Left lobe of liver (tissue), 2 donors: ENCODE data around the gene PRIMPOL. TPM values are rescaled to one million over a fixed set of nuclear protein-coding genes. Genes with fewer than 3 reads are reported as not detected.

Source experiments
- ATAC-seq: fragments of 200-7000 bp; cut with Tn5 transposase; one replicate; pipeline ENCODE4 v1.9.1; 2020; ENCODE audit warnings: mild to moderate bottlenecking, moderate library complexity
- DNase-seq: peaks from one replicate; pipeline ENCODE4 v3.0.0-alpha.2; 2020; ENCODE audit warnings: low spot score
- total RNA-seq: library from RNA; stranded (reverse); gene quantifications from one replicate; pipeline ENCODE4 v1.2.1, GENCODE V29; 2021
- donor health status: DM: no; HTN: no; CAD: no; lungs with moderate emphysema.
- donor health status: DM: no; HTN: yes; CAD: no.

The PRIMPOL gene
- total RNA-seq, 1 donor from 2014 or later = 5.9 TPM

DNA sequence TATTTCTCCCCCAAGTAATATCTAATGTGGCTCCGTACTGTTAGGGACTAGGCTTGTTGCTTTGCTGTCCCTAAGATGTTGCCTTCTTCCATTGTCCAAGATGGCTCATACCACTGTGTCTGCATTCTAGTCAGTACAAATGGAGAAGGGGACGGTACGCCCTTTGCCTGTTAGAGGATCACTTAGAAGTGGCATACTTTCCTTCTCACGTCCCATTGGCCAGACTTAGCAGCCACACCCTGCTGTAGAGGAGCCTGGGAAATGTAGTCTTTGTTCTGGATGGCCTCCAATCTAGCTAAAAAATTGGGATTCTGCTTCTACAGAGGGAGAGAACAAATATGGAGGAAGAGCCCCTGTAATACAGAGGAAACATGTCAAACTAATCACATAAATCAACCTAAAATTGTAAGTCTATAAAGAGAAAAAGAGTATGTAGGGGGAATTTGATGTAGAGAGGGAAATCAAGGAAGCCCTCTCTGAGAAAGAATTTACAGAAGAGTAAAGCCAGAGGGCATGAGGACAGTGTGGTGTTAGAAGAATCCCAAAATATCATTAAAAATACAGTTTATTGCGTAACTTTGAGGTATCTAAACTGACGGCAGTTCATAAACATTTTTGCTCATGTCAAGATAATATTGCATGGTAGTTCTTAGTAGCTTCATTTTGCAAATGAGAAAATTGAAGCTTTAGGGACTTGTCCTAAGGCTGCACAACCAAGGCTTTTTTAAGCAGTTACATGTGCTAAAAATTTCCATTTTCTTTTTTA, 15.1 kb downstream of the PRIMPOL start:
- no peak for DNase-seq

GRCh38 chr4:184666670-184667069, 17.1 kb downstream of the PRIMPOL start:
- DNase-seq (peak; percentile 60), ATAC-seq (peak; percentile 96)

More for the DNA sequence above, 15.1 kb downstream of the PRIMPOL start:
- no peak for ATAC-seq

DNA sequence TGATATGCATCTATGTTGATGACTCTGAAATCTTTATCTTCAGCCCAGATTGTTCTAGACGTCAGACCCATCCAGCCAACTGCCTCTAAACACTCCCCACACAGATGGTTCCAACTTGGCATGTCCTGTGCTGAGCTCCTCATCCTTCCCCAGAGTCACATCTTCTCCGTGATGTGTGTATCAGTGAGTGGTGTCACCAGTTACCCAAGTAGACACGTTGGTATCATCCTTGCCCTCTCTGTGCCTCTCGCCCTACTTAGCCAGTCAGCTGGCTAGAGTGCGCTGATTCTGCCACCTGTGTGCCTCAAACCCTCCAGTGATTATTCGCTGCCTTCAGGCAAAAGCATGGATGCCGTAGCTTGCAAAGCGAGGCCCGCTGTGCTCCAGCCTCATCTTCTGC, 18.6 kb downstream of the PRIMPOL start:
- no peak for ATAC-seq
- no peak for DNase-seq

DNA sequence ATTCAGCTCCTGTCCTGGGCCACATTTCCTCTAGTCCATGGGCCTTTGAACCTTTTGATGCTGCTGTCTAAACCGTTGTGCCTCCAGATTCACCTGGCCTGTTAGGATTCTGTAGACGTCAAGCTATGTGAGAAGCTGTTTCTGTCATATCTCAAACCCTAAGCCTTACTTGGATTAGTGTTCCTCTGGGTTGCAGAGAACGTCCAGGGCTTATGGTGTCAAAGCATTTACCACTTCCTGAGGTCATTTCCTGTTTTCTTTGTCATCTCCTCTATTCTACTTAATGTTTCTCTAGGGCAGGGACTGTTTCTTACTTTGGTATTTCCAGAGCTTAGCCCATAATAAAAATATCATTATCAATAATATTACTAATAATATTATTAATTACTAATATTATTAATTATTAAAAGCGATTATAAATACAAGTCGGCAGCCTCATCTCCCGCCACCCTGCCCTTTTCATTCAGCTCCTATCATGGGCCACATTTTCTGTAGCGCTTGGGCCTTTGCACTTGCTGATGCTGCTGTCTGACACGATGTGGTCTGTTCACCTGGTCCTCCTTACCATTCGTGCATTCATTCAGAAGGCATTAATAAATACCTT, 19.1 kb downstream of the PRIMPOL start:
- ATAC-seq (no peak), DNase-seq (no peak)

DNA sequence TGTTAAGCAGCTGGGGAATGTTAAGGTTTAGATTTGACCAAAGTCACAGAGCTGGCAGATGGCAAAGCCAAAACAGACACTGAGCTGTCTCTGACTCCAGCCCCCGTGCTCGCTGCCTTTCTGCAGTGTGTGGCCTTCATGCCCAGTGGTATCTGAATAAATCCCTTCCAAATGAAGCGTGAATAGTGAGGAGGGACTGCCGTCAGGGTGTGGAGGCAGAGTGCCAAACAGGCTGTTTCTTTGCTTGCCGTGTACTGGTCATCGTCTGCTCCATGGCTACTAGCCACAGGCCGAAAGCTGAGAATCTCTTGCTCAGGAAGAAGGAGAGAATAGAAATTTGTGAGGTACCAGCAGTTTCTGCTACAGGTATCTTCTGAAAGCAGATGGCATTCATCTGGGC, 19.7 kb downstream of the PRIMPOL start:
- DNase-seq = no peak
- no peak for ATAC-seq

GRCh38 chr4:184671101-184671500, 21.6 kb downstream of the PRIMPOL start:
- no peak for ATAC-seq
- no peak for DNase-seq

DNA sequence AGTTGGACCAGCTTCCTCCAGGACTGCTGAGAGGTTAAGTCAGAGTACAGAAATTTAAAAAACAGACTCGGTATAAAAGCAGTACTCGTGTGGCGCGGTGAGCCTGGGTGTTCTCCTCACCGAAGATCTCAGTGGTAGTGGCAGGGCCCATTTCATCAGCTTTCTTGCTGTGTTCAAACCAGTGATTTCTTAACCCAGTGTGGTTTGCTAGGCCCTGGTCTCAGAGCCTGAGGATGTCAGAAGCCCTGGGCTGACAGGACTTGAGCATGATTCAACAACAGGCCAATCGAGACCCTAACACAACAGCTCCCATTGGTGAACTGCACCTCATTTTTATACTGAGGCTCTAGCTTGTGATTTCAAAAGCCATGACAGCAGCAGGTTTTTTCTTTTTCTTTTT, 23.2 kb downstream of the PRIMPOL start:
- ATAC-seq (no peak), DNase-seq (no peak)

- no peak for DNase-seq
- ATAC-seq = no peak
These were observed 24.5 kb downstream of the PRIMPOL start for GRCh38 chr4:184674011-184674410.

- DNase-seq (no peak), ATAC-seq (no peak)
These were observed 25.5 kb downstream of the PRIMPOL start for GRCh38 chr4:184675018-184675417.

DNA sequence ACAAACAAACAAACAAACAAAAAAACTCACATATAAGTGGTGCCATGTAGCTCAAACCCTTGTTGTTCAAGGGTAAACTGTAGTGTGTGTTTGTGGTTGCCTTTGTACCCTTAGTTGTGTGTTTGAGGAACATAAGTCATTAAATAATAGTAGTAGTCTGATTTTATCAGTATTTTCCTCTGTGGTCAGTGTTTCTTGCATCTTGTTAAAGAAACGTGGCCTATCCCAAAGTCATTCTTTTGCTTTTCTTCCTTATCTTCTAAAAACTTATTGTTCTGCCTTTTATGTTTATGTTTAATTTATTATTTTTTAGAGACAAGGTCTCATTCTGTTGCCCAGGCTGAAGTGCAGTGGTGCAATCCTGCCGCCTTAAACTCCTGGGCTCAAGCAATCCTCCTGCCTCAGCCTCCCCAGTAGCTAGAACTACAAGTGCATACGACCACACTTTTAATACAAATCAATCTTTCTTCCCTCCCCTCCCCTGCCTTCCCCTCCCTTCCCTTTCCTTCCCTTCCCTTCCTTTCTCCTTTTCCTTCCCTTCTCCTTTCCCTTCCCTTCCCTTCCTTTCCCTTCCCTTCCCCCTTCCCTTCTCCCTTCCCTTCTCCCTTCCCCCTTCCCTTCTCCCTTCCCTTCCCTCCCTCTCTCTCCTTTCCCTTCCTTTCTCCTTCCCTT, 26.4 kb downstream of the PRIMPOL start:
- no peak for ATAC-seq
- no peak for DNase-seq

GRCh38 chr4:184680698-184681097, 31.2 kb downstream of the PRIMPOL start:
- ATAC-seq (peak; percentile 48), DNase-seq (no peak)

DNA sequence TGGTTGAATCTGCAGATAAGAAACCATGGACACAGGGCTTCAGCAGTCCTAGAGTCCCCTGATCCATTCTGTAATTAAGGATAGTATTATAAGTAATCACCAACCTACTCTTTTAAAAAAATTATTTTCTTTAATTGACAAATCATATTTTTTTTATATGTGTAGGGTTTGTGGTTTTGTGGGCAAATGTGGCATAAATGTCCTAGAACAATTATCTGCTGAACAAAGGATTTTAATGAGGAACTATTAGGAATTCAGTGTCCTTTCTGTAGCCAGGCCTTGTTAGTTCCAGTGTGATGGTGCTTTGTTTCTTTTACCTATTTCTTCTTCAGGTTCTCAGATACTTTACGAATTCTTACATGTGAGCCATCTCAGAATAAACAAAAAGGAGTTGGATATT, 32.4 kb downstream of the PRIMPOL start:
- ATAC-seq (no peak), DNase-seq (no peak)

- ATAC-seq (peak; percentile 33), DNase-seq (no peak)
These were observed 35.1 kb downstream of the PRIMPOL start for GRCh38 chr4:184684491-184685189.

GRCh38 chr4:184688005-184688404, 38.5 kb downstream of the PRIMPOL start:
- ATAC-seq (no peak), DNase-seq (no peak)

DNA sequence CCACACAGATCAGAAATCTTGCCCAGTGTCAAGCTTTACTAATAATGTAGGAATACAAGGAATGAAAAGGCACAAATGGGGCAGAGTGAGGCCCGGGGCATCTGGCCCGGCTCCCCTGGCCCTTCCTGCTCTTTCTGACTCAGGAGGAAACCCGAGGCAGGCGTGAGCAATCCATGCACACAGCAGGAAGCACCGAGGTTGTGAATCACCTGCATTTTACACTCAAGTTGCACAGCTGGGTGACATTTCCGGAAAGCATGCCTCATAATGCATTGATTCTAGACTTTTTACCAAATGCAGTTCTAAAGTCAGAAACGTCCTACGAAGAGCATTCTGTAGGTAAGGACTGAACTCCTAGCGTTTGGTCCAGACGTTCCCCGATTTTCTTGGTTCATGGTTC, 38.9 kb downstream of the PRIMPOL start:
- ATAC-seq = no peak
- DNase-seq = no peak

DNA sequence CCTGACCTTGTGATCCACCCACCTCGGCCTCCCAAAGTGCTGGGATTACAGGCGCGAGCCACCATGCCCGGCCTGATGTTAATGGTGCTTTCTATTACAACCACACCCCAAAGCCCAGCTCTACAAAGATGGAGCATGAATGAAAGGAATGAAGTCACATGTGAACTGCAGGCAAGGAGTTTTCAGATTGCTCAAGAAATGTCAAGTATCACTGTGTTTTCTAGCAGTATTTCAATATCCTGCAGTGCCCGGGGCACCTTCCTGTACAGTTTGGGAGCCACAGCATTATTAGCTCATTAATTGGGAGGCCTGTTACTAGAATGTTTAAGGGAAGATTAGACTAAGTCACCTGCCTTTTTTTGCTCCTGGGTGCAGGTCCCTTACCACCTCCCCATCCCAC, 40.1 kb downstream of the PRIMPOL start:
- ATAC-seq (no peak), DNase-seq (no peak)

DNA sequence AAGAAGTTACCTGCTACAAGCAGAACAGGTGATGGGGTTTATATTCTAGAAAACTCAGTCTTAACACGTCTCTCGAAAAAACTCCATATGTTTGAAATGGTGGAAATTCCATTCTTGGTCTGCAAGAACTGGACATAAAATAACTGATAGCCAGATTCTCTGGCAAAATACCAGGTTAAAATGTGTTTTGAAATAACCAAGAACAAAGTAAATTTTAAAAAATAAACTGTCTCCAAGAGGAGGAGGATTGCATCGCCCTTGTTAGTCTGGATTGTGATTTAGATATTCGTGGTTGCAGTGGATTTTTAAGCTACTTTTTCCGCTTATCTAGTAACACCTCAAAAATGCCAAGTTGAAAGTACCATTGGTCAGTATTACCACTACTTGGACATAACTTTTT, 43.5 kb downstream of the PRIMPOL start:
- ATAC-seq = no peak
- DNase-seq = no peak

DNA sequence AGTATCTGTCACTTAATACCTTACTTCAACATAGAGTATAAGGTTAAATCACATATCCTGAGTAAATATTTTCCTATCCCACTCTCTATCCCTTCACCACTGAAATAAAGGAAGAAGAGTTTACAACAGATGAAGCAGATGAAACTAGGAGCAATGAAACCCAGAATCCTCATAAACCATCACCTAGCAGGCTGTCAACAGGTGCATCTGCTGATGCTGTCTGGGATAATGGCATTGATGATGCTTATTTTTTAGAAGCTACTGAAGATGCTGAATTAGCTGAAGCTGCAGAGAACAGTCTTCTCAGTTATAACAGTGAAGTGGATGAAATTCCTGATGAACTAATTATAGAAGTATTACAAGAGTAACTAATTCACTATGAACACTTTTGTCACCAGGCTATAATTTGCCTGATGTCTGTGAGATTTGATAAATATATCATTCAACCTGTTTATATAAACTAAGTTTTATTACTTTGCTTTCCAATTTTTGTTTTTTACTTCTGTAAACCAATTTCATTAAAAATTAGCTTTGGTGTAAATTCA, 44.9 kb downstream of the PRIMPOL start:
- DNase-seq (no peak), ATAC-seq (no peak)

GRCh38 chr4:184695178-184695896, 45.8 kb downstream of the PRIMPOL start:
- no peak for ATAC-seq
- DNase-seq = no peak

GRCh38 chr4:184697956-184698355, 48.4 kb downstream of the PRIMPOL start:
- DNase-seq (no peak), ATAC-seq (no peak)

GRCh38 chr4:184699941-184700340, 50.4 kb downstream of the PRIMPOL start:
- no peak for ATAC-seq

More at GRCh38 chr4:184699941-184700340, 50.4 kb downstream of the PRIMPOL start:
- DNase-seq = no peak
